Hypothalamus (tissue), 51 donors: ENCODE measurements around the gene ACTR1A.
"Not testable (repeated sequence)": the region's sequence is repeated elsewhere in the genome, so short reads cannot be mapped to it uniquely, and the experiment has no call there.

Experiments used
- DNase-seq, 51 donors: peaks; one replicate each; lab custom pipeline; 2025; lab: John Stamatoyannopoulos, UW

ACTR1A gene

GRCh38 chr10:102458656-102459055 lies 43.9 kb downstream of the ACTR1A start:
- DNase-seq = no peak

GRCh38 chr10:102457591-102458150 lies 44.8 kb downstream of the ACTR1A start:
- DNase-seq = no peak

- DNase-seq = no peak
Measured at GRCh38 chr10:102455893-102456471, 46.5 kb downstream of the ACTR1A start.

DNA sequence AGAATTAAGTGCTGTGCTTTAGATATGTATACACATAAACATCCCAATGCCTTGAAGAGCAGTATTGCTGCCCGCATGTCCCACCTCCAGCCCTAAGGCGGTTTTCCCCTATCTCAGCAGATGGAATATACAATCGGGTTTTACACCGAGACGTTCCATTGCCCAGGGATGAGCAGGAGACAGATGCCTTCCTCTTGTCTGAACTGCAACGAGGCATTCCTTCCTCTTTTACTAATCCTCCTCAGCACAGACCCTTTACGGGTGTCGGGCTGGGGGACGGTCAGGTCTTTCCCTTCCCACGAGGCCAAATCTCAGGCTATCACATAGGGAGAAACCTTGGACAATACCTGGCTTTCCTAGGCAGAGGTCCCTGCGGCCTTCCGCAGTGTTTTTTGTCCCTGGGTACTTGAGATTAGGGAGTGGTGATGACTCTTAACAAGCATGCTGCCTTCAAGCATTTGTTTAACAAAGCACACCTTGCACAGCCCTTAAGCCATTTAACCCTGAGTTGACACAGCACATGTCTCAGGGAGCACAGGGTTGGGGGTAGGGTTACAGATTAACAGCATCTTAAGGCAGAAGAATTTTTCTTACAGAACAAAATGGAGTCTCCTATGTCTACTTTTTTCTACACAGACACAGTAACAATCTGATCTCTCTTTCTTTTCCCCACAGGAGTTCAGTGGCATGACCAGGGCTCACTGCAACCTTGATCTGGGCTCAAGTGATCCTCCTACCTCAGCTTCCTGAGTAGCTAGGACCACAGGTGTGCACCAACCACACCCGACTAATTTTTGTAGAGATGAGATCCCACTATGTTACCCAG lies 47.6 kb downstream of the ACTR1A start:
- not testable (repeated sequence) for DNase-seq

GRCh38 chr10:102453502-102453901 lies 49.0 kb downstream of the ACTR1A start:
- no peak for DNase-seq

- DNase-seq = peak in 17 of 51 donors; percentile 13 to 58 (median 33)
Measured at GRCh38 chr10:102452672-102453340, 49.7 kb downstream of the ACTR1A start.

- peak in 4 of 51 donors; percentile 21 to 55 (median 43) for DNase-seq
Measured at GRCh38 chr10:102451105-102451969, 51.2 kb downstream of the ACTR1A start, which contains the start of gene C10orf95. Gene C10orf95, minus strand, starts transcription at chr10:102451543. Its CDS starts 450 bp downstream, at chr10:102451093.

DNA sequence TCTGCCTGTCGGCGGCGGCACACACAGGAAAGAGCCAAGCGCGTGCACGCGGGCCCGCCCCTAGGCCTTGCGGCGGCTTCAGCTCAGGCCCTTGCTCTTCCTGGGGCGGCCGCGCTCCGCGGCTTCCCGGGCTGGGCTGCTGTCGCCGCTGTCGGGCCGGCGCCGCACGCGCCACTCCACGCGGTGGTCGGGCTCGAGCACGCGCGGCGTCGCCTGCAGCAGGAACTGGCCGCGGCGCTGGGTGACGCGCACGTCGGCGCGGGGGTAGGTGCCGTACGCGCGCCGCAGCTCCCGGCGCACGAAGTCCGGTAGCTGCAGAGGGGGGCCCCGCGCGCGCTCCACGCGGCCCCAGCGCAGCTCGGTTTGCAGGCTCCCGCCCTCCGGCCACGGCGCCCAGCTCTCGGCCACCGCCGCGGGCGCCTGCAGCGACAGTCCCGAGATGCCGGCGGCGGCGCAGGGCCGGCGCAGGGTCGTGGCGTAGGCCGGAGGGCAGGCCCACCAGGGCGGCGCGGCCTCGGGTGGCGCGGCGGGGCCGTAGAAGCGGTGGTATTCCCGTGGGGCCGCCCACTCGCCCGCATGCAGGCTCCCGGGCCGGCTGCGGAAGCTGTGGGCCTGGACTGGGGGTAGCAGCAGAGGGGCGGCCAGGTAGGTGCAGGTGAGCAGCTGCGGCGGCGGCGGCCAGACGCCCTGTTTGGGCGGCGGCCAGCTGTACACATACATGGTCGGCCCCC lies 52.0 kb downstream of the ACTR1A start:
- DNase-seq = peak in 49 of 51 donors; percentile 18 to 88 (median 64)

DNA sequence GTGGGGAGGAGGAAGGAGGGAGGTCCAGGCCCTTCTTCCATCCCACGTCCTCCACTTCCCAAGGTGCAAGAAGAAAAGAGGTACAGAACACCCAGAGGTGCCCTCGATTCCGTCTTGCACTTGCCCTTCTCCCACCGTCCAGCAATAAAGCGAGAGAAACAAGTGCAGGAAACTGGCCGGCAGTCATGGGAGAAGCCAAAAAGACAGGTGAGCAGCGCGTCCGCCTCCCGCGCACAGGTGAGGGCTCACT lies 52.5 kb downstream of the ACTR1A start:
- peak in 1 of 51 donors; percentile 54 for DNase-seq

GRCh38 chr10:102449321-102450123 lies 53.0 kb downstream of the ACTR1A start:
- DNase-seq = peak in 27 of 51 donors; percentile 9 to 57 (median 34)

GRCh38 chr10:102444851-102445250 lies 57.7 kb downstream of the ACTR1A start:
- DNase-seq = no peak

DNA sequence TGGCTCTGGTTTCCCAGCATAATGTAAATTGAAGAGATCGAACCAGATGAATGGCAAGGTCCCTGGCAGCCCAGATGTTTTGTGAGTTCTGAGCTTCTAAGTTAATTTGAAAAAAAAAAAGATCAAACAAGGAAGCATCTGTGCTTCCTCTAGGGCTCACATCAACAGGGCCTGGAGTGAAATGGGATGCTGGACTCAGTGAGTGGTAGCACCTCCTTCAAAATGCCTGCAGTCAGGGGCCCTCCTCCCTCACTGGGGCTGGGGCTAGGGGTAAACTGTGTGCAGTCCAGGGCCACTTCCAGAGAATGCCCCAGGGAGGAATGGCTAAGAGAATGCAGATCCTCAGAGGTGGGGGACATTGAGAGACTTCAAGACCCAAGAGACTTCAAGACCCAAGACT lies 64.1 kb downstream of the ACTR1A start:
- no peak for DNase-seq

GRCh38 chr10:102437515-102437914 lies 65.0 kb downstream of the ACTR1A start:
- DNase-seq = no peak

- no peak for DNase-seq
Measured at GRCh38 chr10:102436312-102436711, 66.2 kb downstream of the ACTR1A start.

GRCh38 chr10:102435529-102436233 lies 66.8 kb downstream of the ACTR1A start:
- DNase-seq = no peak

- DNase-seq = no peak
Measured at GRCh38 chr10:102435133-102435497, 67.4 kb downstream of the ACTR1A start.

- no peak for DNase-seq
Measured at GRCh38 chr10:102434394-102435132, 67.9 kb downstream of the ACTR1A start.

- DNase-seq = no peak
Measured at GRCh38 chr10:102433619-102434046, 68.9 kb downstream of the ACTR1A start.
